HG03558 (cell line): ENCODE results near the gene KIF1A.

Experiments used
- ATAC-seq: cut with Tn5 transposase; IDR thresholded peaks from one replicate; pipeline ENCODE4 v1.9.1; 2021; ENCODE audit warnings: moderate number of reproducible peaks; ENCODE audit not compliant: unreplicated experiment; ENCODE audit errors: extremely low read depth

The KIF1A gene

GRCh38 chr2:240724431-240724830, 95.6 kb downstream of the KIF1A start:
- no peak for ATAC-seq

GRCh38 chr2:240723851-240724250, 96.2 kb downstream of the KIF1A start:
- ATAC-seq, result no peak

- ATAC-seq, result no peak
These were observed 97.0 kb downstream of the KIF1A start for GRCh38 chr2:240722796-240723735.

- no peak for ATAC-seq
These were observed 97.6 kb downstream of the KIF1A start for GRCh38 chr2:240722376-240722775.

- no peak for ATAC-seq
These were observed 98.3 kb downstream of the KIF1A start for GRCh38 chr2:240721596-240722180.

GRCh38 chr2:240720686-240721595, 99.1 kb downstream of the KIF1A start:
- no peak for ATAC-seq

GRCh38 chr2:240719676-240720545, 100.1 kb downstream of the KIF1A start:
- no peak for ATAC-seq

- ATAC-seq, result no peak
These were observed 101.0 kb downstream of the KIF1A start for GRCh38 chr2:240718896-240719490.

GRCh38 chr2:240717681-240718581, 102.1 kb downstream of the KIF1A start:
- no peak for ATAC-seq

GRCh38 chr2:240717181-240717641, 102.8 kb downstream of the KIF1A start:
- no peak for ATAC-seq

- no peak for ATAC-seq
These were observed 103.8 kb downstream of the KIF1A start for GRCh38 chr2:240716130-240716798.

- ATAC-seq, result no peak
These were observed 105.0 kb downstream of the KIF1A start for GRCh38 chr2:240714747-240715725.

GRCh38 chr2:240713928-240714746, 105.9 kb downstream of the KIF1A start:
- ATAC-seq, result no peak

GRCh38 chr2:240713071-240713927, 106.7 kb downstream of the KIF1A start:
- no peak for ATAC-seq

GRCh38 chr2:240712121-240712520, 107.9 kb downstream of the KIF1A start:
- ATAC-seq, result no peak
